Neural progenitor cell (in vitro differentiated cells): ENCODE results near the gene DYNC1I2.

Experiments
- EZH2 ChIP-seq: fragments of 200-600 bp; sonication (generic); IDR thresholded peaks from 2 replicates; pipeline ENCODE4 v1.6.1; 2017; ENCODE audit warnings: antibody characterized with exemption, mild to moderate bottlenecking, moderate library complexity
- TF ChIP-seq, protein P1 (sequence below): fragments of 200-600 bp; sonication (generic); IDR thresholded peaks from 2 replicates; pipeline ENCODE4 v1.5.1; 2017; ENCODE audit warnings: antibody characterized with exemption, mild to moderate bottlenecking

DNA sequence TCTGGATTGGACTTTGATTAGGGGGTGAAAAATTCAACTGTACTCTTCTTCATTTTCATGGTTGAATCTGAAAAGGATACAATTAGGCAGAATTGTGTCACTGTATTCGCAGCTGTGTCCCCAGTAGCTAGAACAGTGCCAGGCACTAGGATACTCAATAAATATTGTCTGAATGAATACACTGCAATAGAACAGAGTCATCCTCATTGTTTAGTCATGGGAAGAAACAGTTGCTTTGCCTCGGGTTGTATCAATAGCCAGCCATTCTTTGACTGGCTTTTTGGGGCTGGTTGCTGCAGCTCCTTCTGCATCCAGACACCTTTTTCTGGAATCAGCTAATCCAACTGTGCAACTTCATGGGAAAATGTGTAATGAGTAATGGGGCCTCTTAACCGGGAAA, 18.1 kb upstream of the DYNC1I2 start:
- no peak for TF ChIP-seq EZH2
- TF ChIP-seq, protein P1, sequence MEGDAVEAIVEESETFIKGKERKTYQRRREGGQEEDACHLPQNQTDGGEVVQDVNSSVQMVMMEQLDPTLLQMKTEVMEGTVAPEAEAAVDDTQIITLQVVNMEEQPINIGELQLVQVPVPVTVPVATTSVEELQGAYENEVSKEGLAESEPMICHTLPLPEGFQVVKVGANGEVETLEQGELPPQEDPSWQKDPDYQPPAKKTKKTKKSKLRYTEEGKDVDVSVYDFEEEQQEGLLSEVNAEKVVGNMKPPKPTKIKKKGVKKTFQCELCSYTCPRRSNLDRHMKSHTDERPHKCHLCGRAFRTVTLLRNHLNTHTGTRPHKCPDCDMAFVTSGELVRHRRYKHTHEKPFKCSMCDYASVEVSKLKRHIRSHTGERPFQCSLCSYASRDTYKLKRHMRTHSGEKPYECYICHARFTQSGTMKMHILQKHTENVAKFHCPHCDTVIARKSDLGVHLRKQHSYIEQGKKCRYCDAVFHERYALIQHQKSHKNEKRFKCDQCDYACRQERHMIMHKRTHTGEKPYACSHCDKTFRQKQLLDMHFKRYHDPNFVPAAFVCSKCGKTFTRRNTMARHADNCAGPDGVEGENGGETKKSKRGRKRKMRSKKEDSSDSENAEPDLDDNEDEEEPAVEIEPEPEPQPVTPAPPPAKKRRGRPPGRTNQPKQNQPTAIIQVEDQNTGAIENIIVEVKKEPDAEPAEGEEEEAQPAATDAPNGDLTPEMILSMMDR, result no peak
